HCT116 (cell line): ENCODE data around the gene C12orf43. TPM values are rescaled to one million over a fixed set of nuclear protein-coding genes. Genes with fewer than 3 reads are reported as not detected.

Experiments used
- ATAC-seq: fragments of 200-7000 bp; cut with Tn5 transposase; 2 replicates; pipeline ENCODE4 v1.9.1; 2020; ENCODE audit warnings: mild to moderate bottlenecking, moderate library complexity
- BruUV-seq: library from RNA; stranded (reverse); fragments of 400-500 nt; replicated peaks from 2 replicates; lab custom pipeline; 2021; lab: Mats Ljungman, UMichigan
- CTCF ChIA-PET: fragments of 300-600 bp; sonication (Branson Sonifier 250); formaldehyde crosslinking; loops from one replicate; lab custom pipeline; 2021; ENCODE audit warnings: antibody characterized with exemption; lab: Charles Lee
- POLR2A ChIA-PET: fragments of 300-600, 350-600 bp; sonication (Branson Sonifier 250); formaldehyde crosslinking; loops from one replicate; lab custom pipeline; 2021; ENCODE audit warnings: antibody characterized with exemption; lab: Charles Lee
- RAD21 ChIA-PET, 2 experiments: fragments of 300-600 bp; sonication (Branson Sonifier 250); formaldehyde crosslinking; loops; one replicate each; lab custom pipeline; 2023; ENCODE audit warnings: low total read pairs in 2 of 2; ENCODE audit not compliant: uncharacterized antibody in 2 of 2, unreplicated experiment in 2 of 2, low non-redundant PET in 1 of 2; lab: Charles Lee
- DNase-seq: peaks from one replicate; pipeline ENCODE4 v3.0.0-alpha.2; 2010; ENCODE audit warnings: low read depth, low spot score
- H2AFZ ChIP-seq: fragments of 200-600 bp; shearing (Covaris generic), sonication (generic); 2 replicates; pipeline ENCODE4 v1.6.1; 2017; ENCODE audit warnings: low read depth, mixed run types, mixed read lengths, antibody characterized with exemption, low read length; ENCODE audit not compliant: poor library complexity, severe bottlenecking
- H3K27ac ChIP-seq: 2 replicates; pipeline ENCODE4 v1.5.1; 2012; ENCODE audit warnings: low read depth, low read length
- H3K27me3 ChIP-seq: fragments of 200-600 bp; sonication (generic); 2 replicates; pipeline ENCODE4 v1.6.1; 2016; ENCODE audit warnings: mixed run types, low read length, mixed read lengths; ENCODE audit not compliant: insufficient read depth
- H3K36me3 ChIP-seq, 2 experiments: fragments of 200-500 bp in 1 of 2; fragments of 200-600 bp in 1 of 2; sonication (Bioruptor generic) in 1 of 2; sonication (generic) in 1 of 2; 2 replicates each; pipeline versions ENCODE4 v1.5.1 to v1.6.1; 2014 to 2016; ENCODE audit warnings: low read length in 2 of 2, inconsistent platforms in 1 of 2, mixed read lengths in 1 of 2, mixed run types in 1 of 2; ENCODE audit not compliant: insufficient read depth in 2 of 2, control insufficient read depth in 1 of 2
- H3K4me1 ChIP-seq, 2 experiments: fragments of 200-600 bp in 1 of 2; sonication (generic) in 1 of 2; 2 replicates each; pipeline versions ENCODE4 v1.5.1 to v1.6.1; 2012 to 2017; ENCODE audit warnings: low read length in 2 of 2, inconsistent platforms in 1 of 2, mild to moderate bottlenecking in 1 of 2, mixed read lengths in 1 of 2, mixed run types in 1 of 2, moderate library complexity in 1 of 2; ENCODE audit not compliant: insufficient read depth in 2 of 2, control insufficient read depth in 1 of 2
- H3K4me2 ChIP-seq: fragments of 200-600 bp; sonication (generic); 2 replicates; pipeline ENCODE4 v1.6.1; 2017; ENCODE audit warnings: mixed run types, low read length, mixed read lengths
- H3K4me3 ChIP-seq, 2 experiments: fragments of 200-600 bp in 1 of 2; sonication (generic) in 1 of 2; replicated peaks in 1 of 2; 2 replicates each; pipeline ENCODE4 v1.5.1; 2011 to 2016; ENCODE audit warnings: low read length in 2 of 2, control low read depth in 1 of 2, low read depth in 1 of 2, mild to moderate bottlenecking in 1 of 2, mixed read lengths in 1 of 2, mixed run types in 1 of 2
- H3K79me2 ChIP-seq: fragments of 200-600 bp; sonication (generic); 2 replicates; pipeline ENCODE4 v1.6.1; 2017; ENCODE audit warnings: mild to moderate bottlenecking, mixed run types, low read length, moderate library complexity, mixed read lengths; ENCODE audit not compliant: insufficient read depth
- H3K9ac ChIP-seq: fragments of 200-600 bp; sonication (generic); 2 replicates; pipeline ENCODE4 v1.6.1; 2016; ENCODE audit warnings: low read length, mixed read lengths
- H3K9me2 ChIP-seq: fragments of 200-600 bp; sonication (generic), shearing (Covaris generic); 2 replicates; pipeline ENCODE4 v1.6.1; 2017; ENCODE audit warnings: mixed run types, mild to moderate bottlenecking, moderate library complexity; ENCODE audit not compliant: insufficient read depth
- H3K9me3 ChIP-seq, 2 experiments: fragments of 200-500 bp in 1 of 2; fragments of 200-600 bp in 1 of 2; sonication (Bioruptor generic) in 1 of 2; sonication (generic) in 1 of 2; 2 replicates each; pipeline ENCODE4 v1.6.1; 2014 to 2017; ENCODE audit warnings: low read length in 2 of 2, mixed read lengths in 2 of 2, inconsistent platforms in 1 of 2, low read depth in 1 of 2, mild to moderate bottlenecking in 1 of 2, mixed run types in 1 of 2, moderate library complexity in 1 of 2; ENCODE audit not compliant: control insufficient read depth in 1 of 2, insufficient read depth in 1 of 2
- H4K20me1 ChIP-seq: fragments of 200-600 bp; sonication (generic), shearing (Covaris generic); 2 replicates; pipeline ENCODE4 v1.6.1; 2017; ENCODE audit warnings: mixed run types, mild to moderate bottlenecking, moderate library complexity; ENCODE audit not compliant: insufficient read depth
- CBX3 ChIP-seq: IDR thresholded peaks from 2 replicates; pipeline ENCODE4 v1.6.1; 2012; ENCODE audit warnings: low read depth
- EGR1 ChIP-seq: IDR thresholded peaks from 2 replicates; pipeline ENCODE4 v1.6.1; 2012; ENCODE audit warnings: low read depth
- FOSL1 ChIP-seq: IDR thresholded peaks from 2 replicates; pipeline ENCODE4 v1.6.1; 2012; ENCODE audit warnings: low read depth
- JUND ChIP-seq: IDR thresholded peaks from 2 replicates; pipeline ENCODE4 v1.6.1; 2012
- POLR2A ChIP-seq: IDR thresholded peaks from 2 replicates; pipeline ENCODE4 v1.7.0; 2011; ENCODE audit warnings: borderline replicate concordance; ENCODE audit not compliant: insufficient read depth, insufficient read length; ENCODE audit errors: extremely low read depth
- RAD21 ChIP-seq: IDR thresholded peaks from 2 replicates; pipeline ENCODE4 v1.6.1; 2012; ENCODE audit warnings: low read depth, mild to moderate bottlenecking
- SP1 ChIP-seq: IDR thresholded peaks from 2 replicates; pipeline ENCODE4 v1.6.1; 2012; ENCODE audit warnings: low read depth
- SRF ChIP-seq: IDR thresholded peaks from 2 replicates; pipeline ENCODE4 v1.6.1; 2012; ENCODE audit warnings: low read depth
- TCF7L2 ChIP-seq: IDR thresholded peaks from 2 replicates; pipeline ENCODE4 v1.7.0; 2011; ENCODE audit warnings: borderline replicate concordance, inconsistent platforms; ENCODE audit not compliant: insufficient read depth, insufficient read length; ENCODE audit errors: extremely low read depth
- YY1 ChIP-seq: IDR thresholded peaks from 2 replicates; pipeline ENCODE4 v1.6.1; 2011; ENCODE audit warnings: low read length, low read depth, moderate library complexity, mild to moderate bottlenecking; ENCODE audit not compliant: insufficient replicate concordance; ENCODE audit errors: extremely low read depth
- intact Hi-C: fragments of 100-400 bp; cut with micrococcal nuclease; formaldehyde crosslinking; loops from 2 replicates; pipeline ENCODE4 v1.10.0; 2022
- total RNA-seq: library from RNA; stranded (reverse); gene quantifications from one replicate; pipeline ENCODE4 v1.2.1, GENCODE V29; 2021; ENCODE audit not compliant: unreplicated experiment
- TF ChIP-seq, protein P1 (sequence below): IDR thresholded peaks from 2 replicates; pipeline ENCODE4 v1.6.1; 2011; ENCODE audit warnings: mild to moderate bottlenecking, low read length, moderate library complexity; ENCODE audit not compliant: insufficient replicate concordance; ENCODE audit errors: extremely low read depth

Gene C12orf43
- total RNA-seq, 1 experiment from 2014 or later: 16.2 TPM

DNA sequence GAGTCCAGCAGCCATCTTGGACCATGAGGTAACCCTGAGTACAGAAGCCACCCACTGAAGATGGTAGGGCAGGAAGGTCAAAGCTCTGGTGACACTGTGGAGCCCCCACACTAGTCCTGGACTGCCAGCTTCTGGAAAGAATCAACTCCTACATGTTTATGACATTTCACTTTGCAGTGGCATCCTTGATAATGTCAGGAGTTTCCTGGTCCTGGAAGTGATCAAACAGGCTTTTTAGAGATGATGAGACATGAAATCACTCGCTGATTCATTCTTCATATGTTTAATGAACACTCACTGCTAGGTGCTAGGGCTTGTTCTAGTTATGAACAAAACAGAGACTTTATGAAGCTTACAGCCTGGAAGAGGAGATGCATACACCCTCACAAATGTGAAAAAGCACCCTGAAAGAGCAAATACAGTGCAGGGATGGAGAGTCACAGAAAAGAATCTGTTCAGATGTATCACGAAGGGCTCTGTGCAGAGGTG, 53.7 kb downstream of the C12orf43 start:
- Histone ChIP-seq H4K20me1 (no peaks in the 10 kb centered on the region), H2AFZ (peak overlapping the region; percentile 10), H3K27ac (no peak overlapping the region), H3K27me3 (no peaks in the 10 kb centered on the region), H3K79me2 (no peaks in the 10 kb centered on the region), H3K9me3 (no peaks in the 10 kb centered on the region), H3K9ac (no peak overlapping the region), H3K4me3 (no peak overlapping the region), H3K36me3 (no peaks in the 10 kb centered on the region), H3K4me1 (peaks cover 11 to 45% of the 10 kb centered on the region in 2 experiments), H3K4me2 (peak overlapping the region; percentile 12), H3K9me2 (no peaks in the 10 kb centered on the region)
- intact Hi-C loops: loop anchor here (1.0 kb wide), 1 partner anchor 9 kb away; no protein-coding TSS in a partner anchor
- ChIA-PET CTCF (interaction anchor here (1.0 to 3.2 kb wide), 2 partner anchors 9 to 313 kb away, joined by 3 to 14 read pairs; no protein-coding TSS in a partner anchor), RAD21 (no interaction called here), POLR2A (no interaction called here)
- DNase-seq: no peak
- no TSS peak for BruUV-seq
- peak; percentile 72; the same call in 1 of the 2 replicates for TF ChIP-seq FOSL1
- TF ChIP-seq, protein P1, sequence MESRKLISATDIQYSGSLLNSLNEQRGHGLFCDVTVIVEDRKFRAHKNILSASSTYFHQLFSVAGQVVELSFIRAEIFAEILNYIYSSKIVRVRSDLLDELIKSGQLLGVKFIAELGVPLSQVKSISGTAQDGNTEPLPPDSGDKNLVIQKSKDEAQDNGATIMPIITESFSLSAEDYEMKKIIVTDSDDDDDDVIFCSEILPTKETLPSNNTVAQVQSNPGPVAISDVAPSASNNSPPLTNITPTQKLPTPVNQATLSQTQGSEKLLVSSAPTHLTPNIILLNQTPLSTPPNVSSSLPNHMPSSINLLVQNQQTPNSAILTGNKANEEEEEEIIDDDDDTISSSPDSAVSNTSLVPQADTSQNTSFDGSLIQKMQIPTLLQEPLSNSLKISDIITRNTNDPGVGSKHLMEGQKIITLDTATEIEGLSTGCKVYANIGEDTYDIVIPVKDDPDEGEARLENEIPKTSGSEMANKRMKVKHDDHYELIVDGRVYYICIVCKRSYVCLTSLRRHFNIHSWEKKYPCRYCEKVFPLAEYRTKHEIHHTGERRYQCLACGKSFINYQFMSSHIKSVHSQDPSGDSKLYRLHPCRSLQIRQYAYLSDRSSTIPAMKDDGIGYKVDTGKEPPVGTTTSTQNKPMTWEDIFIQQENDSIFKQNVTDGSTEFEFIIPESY: no peak
- TF ChIP-seq SP1: peak; percentile 46; the same call in 1 of the 2 replicates
- peak; percentile 32 for TF ChIP-seq YY1
- no peak for TF ChIP-seq EGR1
- no peak for TF ChIP-seq TCF7L2
- TF ChIP-seq POLR2A: no peak
- peak; percentile 51; the same call in 1 of the 2 replicates for TF ChIP-seq JUND
- no peak for TF ChIP-seq CBX3
- peak; percentile 35; the same call in 1 of the 2 replicates for TF ChIP-seq RAD21
- no peak for TF ChIP-seq SRF
- ATAC-seq: no peak
